ENCODE data around the gene CXXC5. TPM values are rescaled to one million over a fixed set of nuclear protein-coding genes. Genes with fewer than 3 reads are reported as not detected.
A peak's percentile ranks its signal among the peaks of the same experiment; 100 is the strongest.

CXXC5 gene
- total and polyA plus RNA-seq, 9 of the 15 experiments (the other 6 are each of a cell fraction or from before 2014, with no cell fraction given) = 1.9 to 123 (median 45.8) TPM

DNA sequence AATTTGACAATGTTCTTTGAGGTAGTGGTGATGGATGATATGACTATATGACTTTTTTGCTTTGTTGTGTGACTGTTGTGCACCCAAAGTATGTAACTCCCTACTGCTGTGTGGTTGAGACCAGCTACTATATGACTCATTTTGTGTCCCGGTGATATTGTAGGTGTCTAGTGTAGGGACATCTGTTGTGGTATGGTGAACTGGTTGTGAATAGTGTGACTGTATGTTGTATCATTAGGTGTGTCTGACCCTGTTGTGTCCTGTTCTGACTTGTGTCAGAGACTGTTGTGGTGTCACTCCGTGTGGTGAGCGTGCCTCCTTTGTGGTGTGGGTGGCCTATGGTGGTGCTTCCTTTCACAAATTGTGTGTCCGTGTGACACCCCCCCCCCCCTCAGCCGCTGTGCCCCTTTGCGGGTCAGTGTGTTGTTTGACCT, 11.2 kb upstream of the CXXC5 start (continued):
- no peak for TF ChIP-seq MAFK (IDR thresholded peaks at IDR 0.05; ENCODE audit: low read length)
- TF ChIP-seq, protein P1, sequence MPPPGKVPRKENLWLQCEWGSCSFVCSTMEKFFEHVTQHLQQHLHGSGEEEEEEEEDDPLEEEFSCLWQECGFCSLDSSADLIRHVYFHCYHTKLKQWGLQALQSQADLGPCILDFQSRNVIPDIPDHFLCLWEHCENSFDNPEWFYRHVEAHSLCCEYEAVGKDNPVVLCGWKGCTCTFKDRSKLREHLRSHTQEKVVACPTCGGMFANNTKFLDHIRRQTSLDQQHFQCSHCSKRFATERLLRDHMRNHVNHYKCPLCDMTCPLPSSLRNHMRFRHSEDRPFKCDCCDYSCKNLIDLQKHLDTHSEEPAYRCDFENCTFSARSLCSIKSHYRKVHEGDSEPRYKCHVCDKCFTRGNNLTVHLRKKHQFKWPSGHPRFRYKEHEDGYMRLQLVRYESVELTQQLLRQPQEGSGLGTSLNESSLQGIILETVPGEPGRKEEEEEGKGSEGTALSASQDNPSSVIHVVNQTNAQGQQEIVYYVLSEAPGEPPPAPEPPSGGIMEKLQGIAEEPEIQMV (tag; conservative IDR thresholded peaks at IDR 0.05; ENCODE audit: low read depth) = no peak
- TF ChIP-seq HDAC1 (IDR thresholded peaks at IDR 0.05) = peak in 1 of 2 experiments; percentile 11; a peak in 1 of 4 replicates
- 0 out of 2 replicates have a peak, but pooled peaks have one; percentile 16 for TF ChIP-seq JUNB (CRISPR knock-in tag; conservative IDR thresholded peaks at IDR 0.05)
- TF ChIP-seq, protein P2, sequence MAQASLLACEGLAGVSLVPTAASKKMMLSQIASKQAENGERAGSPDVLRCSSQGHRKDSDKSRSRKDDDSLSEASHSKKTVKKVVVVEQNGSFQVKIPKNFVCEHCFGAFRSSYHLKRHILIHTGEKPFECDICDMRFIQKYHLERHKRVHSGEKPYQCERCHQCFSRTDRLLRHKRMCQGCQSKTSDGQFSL (CRISPR knock-in tag; IDR thresholded peaks at IDR 0.05) = peak; percentile 98
- TF ChIP-seq, protein P2 (tag; IDR thresholded peaks at IDR 0.05) = no peak
- TF ChIP-seq ZNF140 (CRISPR knock-in tag; IDR thresholded peaks at IDR 0.05) = no peak
- no peak for TF ChIP-seq NR3C1 (CRISPR knock-in tag; IDR thresholded peaks at IDR 0.05)
- no peak for TF ChIP-seq KLF6 (CRISPR knock-in tag; IDR thresholded peaks at IDR 0.05; ENCODE audit: borderline replicate concordance)
- no peak for TF ChIP-seq NONO (IDR thresholded peaks at IDR 0.05; ENCODE audit: low read depth in 2 of 2, low read length in 1 of 2)
- TF ChIP-seq ZNF584 (CRISPR knock-in tag; IDR thresholded peaks at IDR 0.05; ENCODE audit: low read depth) = 0 out of 2 replicates have a peak, but pooled peaks have one; percentile 3
- TF ChIP-seq TBL1XR1 (IDR thresholded peaks at IDR 0.05; ENCODE audit: low read length in 2 of 2) = no peak
- TF ChIP-seq BRD9 (IDR thresholded peaks at IDR 0.05; ENCODE audit: low read depth, partially characterized antibody) = peak; percentile 12
- TF ChIP-seq SMARCB1 (IDR thresholded peaks at IDR 0.05; ENCODE audit: insufficient read length, low read depth) = no peak
- TF ChIP-seq, protein P3, sequence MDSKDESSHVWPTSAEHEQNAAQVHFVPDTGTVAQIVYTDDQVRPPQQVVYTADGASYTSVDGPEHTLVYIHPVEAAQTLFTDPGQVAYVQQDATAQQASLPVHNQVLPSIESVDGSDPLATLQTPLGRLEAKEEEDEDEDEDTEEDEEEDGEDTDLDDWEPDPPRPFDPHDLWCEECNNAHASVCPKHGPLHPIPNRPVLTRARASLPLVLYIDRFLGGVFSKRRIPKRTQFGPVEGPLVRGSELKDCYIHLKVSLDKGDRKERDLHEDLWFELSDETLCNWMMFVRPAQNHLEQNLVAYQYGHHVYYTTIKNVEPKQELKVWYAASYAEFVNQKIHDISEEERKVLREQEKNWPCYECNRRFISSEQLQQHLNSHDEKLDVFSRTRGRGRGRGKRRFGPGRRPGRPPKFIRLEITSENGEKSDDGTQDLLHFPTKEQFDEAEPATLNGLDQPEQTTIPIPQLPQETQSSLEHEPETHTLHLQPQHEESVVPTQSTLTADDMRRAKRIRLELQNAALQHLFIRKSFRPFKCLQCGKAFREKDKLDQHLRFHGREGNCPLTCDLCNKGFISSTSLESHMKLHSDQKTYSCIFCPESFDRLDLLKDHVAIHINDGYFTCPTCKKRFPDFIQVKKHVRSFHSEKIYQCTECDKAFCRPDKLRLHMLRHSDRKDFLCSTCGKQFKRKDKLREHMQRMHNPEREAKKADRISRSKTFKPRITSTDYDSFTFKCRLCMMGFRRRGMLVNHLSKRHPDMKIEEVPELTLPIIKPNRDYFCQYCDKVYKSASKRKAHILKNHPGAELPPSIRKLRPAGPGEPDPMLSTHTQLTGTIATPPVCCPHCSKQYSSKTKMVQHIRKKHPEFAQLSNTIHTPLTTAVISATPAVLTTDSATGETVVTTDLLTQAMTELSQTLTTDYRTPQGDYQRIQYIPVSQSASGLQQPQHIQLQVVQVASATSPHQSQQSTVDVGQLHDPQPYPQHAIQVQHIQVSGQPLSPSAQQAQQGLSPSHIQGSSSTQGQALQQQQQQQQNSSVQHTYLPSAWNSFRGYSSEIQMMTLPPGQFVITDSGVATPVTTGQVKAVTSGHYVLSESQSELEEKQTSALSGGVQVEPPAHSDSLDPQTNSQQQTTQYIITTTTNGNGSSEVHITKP (IDR thresholded peaks at IDR 0.05; ENCODE audit: partially characterized antibody) = peak; percentile 14
- TF ChIP-seq SMAD3 (CRISPR knock-in tag; conservative IDR thresholded peaks at IDR 0.05) = no peak
- TF ChIP-seq EZH2 (IDR thresholded peaks at IDR 0.05; ENCODE audit: borderline replicate concordance, low read depth, low read length) = no peak
- TF ChIP-seq GABPB1 (CRISPR knock-in tag; IDR thresholded peaks at IDR 0.05) = no peak
- no peak for TF ChIP-seq HCFC1 (IDR thresholded peaks at IDR 0.05; ENCODE audit: low read depth, low read length)
- TF ChIP-seq, protein P4, sequence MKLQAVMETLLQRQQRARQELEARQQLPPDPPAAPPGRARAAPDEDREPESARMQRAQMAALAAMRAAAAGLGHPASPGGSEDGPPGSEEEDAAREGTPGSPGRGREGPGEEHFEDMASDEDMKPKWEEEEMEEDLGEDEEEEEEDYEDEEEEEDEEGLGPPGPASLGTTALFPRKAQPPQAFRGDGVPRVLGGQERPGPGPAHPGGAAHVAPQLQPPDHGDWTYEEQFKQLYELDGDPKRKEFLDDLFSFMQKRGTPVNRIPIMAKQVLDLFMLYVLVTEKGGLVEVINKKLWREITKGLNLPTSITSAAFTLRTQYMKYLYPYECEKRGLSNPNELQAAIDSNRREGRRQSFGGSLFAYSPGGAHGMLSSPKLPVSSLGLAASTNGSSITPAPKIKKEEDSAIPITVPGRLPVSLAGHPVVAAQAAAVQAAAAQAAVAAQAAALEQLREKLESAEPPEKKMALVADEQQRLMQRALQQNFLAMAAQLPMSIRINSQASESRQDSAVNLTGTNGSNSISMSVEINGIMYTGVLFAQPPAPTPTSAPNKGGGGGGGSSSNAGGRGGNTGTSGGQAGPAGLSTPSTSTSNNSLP (IDR thresholded peaks at IDR 0.05; ENCODE audit: borderline replicate concordance, low read depth, low read length) = no peak
- no peak for TF ChIP-seq POLR3G (IDR thresholded peaks at IDR 0.05; ENCODE audit: extremely low read depth, insufficient read length, insufficient replicate concordance)

Measured in K562 (cell line).